Measurements from ENCODE around the gene CAB39L. TPM values are rescaled to one million over a fixed set of nuclear protein-coding genes. Genes with fewer than 3 reads are reported as not detected.

The CAB39L gene
- total and polyA plus RNA-seq, 9 of the 15 experiments (the other 6 are each of a cell fraction or from before 2014, with no cell fraction given) = 1.1 to 4.2 (median 2.6) TPM

DNA sequence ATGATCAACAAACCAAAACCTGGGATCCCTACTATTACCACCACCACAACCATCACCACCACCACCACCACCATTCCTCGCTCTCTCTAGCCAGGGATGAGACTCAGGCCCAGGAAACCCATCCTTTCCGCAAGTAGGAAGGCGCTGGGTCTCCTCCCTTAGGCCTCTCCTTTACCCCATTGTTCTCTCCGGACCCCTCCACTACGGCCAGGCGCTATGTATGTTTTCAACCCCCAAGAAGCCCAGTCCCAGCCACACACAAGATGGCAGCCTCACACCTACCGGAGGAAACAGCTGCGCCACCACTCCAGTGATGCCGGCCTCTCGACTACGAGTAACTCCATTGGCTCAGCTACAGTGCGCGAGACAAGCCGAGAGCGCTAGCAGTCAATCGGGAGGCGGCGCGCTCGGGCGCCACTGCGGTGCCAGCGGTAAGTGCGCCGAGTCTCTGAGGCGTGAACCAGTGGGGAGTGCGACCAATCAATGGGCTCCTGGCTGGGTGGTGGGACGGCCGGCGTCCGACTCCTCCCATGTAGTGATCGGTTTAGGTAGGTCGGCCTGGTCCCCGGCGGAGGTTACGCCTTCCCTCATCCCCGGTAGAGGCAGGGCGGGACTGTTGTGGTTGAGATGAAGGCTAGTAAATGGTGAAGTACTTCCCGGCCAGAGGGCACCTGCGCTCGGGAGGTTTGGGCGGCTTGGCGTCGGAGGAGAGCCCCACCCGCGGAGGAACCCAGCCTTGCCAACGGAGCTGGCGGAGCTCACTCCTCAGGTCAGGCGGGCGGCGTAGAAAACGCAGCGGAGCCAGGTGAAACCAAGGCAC lies at the start of gene CAB39L, which contains the start of gene SETDB2 (continued):
- TF ChIP-seq ZNF133 (CRISPR knock-in tag; IDR thresholded peaks at IDR 0.05) = no peak
- no peak for TF ChIP-seq JUND (IDR thresholded peaks at IDR 0.05; ENCODE audit: borderline replicate concordance, low read depth, low read length)
- no peak for TF ChIP-seq JUND (tag; IDR thresholded peaks at IDR 0.05; ENCODE audit: borderline replicate concordance, low read depth, low read length)
- TF ChIP-seq, protein P1, sequence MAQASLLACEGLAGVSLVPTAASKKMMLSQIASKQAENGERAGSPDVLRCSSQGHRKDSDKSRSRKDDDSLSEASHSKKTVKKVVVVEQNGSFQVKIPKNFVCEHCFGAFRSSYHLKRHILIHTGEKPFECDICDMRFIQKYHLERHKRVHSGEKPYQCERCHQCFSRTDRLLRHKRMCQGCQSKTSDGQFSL (CRISPR knock-in tag; IDR thresholded peaks at IDR 0.05) = no peak
- TF ChIP-seq, protein P1 (tag; IDR thresholded peaks at IDR 0.05) = no peak
- TF ChIP-seq, protein P2, sequence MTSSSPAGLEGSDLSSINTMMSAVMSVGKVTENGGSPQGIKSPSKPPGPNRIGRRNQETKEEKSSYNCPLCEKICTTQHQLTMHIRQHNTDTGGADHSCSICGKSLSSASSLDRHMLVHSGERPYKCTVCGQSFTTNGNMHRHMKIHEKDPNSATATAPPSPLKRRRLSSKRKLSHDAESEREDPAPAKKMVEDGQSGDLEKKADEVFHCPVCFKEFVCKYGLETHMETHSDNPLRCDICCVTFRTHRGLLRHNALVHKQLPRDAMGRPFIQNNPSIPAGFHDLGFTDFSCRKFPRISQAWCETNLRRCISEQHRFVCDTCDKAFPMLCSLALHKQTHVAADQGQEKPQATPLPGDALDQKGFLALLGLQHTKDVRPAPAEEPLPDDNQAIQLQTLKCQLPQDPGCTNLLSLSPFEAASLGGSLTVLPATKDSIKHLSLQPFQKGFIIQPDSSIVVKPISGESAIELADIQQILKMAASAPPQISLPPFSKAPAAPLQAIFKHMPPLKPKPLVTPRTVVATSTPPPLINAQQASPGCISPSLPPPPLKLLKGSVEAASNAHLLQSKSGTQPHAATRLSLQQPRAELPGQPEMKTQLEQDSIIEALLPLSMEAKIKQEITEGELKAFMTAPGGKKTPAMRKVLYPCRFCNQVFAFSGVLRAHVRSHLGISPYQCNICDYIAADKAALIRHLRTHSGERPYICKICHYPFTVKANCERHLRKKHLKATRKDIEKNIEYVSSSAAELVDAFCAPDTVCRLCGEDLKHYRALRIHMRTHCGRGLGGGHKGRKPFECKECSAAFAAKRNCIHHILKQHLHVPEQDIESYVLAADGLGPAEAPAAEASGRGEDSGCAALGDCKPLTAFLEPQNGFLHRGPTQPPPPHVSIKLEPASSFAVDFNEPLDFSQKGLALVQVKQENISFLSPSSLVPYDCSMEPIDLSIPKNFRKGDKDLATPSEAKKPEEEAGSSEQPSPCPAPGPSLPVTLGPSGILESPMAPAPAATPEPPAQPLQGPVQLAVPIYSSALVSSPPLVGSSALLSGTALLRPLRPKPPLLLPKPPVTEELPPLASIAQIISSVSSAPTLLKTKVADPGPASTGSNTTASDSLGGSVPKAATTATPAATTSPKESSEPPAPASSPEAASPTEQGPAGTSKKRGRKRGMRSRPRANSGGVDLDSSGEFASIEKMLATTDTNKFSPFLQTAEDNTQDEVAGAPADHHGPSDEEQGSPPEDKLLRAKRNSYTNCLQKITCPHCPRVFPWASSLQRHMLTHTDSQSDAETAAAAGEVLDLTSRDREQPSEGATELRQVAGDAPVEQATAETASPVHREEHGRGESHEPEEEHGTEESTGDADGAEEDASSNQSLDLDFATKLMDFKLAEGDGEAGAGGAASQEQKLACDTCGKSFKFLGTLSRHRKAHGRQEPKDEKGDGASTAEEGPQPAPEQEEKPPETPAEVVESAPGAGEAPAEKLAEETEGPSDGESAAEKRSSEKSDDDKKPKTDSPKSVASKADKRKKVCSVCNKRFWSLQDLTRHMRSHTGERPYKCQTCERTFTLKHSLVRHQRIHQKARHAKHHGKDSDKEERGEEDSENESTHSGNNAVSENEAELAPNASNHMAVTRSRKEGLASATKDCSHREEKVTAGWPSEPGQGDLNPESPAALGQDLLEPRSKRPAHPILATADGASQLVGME (CRISPR knock-in tag; IDR thresholded peaks at IDR 0.05) = no peak
- no peak for TF ChIP-seq STAT5A (IDR thresholded peaks at IDR 0.05; ENCODE audit: borderline replicate concordance, low read length)
- TF ChIP-seq ZKSCAN3 (CRISPR knock-in tag; IDR thresholded peaks at IDR 0.05) = no peak
- TF ChIP-seq CBX2 (IDR thresholded peaks at IDR 0.05; ENCODE audit: insufficient read depth, low read length, poor library complexity, severe bottlenecking) = no peak
- no peak for TF ChIP-seq ARID2 (IDR thresholded peaks at IDR 0.05)
- no peak for TF ChIP-seq TEAD2 (tag; IDR thresholded peaks at IDR 0.05)
- TF ChIP-seq CREBBP (IDR thresholded peaks at IDR 0.05; ENCODE audit: low read depth, low read length) = no peak
- TF ChIP-seq ZKSCAN8 (CRISPR knock-in tag; IDR thresholded peaks at IDR 0.05) = no peak
- TF ChIP-seq ZFPM2 (CRISPR knock-in tag; IDR thresholded peaks at IDR 0.05) = no peak
- no peak for TF ChIP-seq WHSC1 (IDR thresholded peaks at IDR 0.05; ENCODE audit: low read length)
- TF ChIP-seq TBP (optimal IDR thresholded peaks at IDR 0.05; ENCODE audit: low read depth, low read length) = peak; percentile 83
- no peak for TF ChIP-seq MYBL2 (IDR thresholded peaks at IDR 0.05; ENCODE audit: low read depth)
- no peak for TF ChIP-seq MYBL2 (CRISPR knock-in tag; IDR thresholded peaks at IDR 0.05; ENCODE audit: borderline replicate concordance)
- TF ChIP-seq, protein P3, sequence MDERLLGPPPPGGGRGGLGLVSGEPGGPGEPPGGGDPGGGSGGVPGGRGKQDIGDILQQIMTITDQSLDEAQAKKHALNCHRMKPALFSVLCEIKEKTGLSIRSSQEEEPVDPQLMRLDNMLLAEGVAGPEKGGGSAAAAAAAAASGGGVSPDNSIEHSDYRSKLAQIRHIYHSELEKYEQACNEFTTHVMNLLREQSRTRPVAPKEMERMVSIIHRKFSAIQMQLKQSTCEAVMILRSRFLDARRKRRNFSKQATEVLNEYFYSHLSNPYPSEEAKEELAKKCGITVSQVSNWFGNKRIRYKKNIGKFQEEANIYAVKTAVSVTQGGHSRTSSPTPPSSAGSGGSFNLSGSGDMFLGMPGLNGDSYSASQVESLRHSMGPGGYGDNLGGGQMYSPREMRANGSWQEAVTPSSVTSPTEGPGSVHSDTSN (CRISPR knock-in tag; IDR thresholded peaks at IDR 0.05; ENCODE audit: low read depth) = no peak
- TF ChIP-seq, protein P3 (tag; conservative IDR thresholded peaks at IDR 0.05; ENCODE audit: low read depth) = no peak

All from K562 (cell line).